ENCODE results near the gene CPOX. TPM values are rescaled to one million over a fixed set of nuclear protein-coding genes. Genes with fewer than 3 reads are reported as not detected.

Gene CPOX
- total RNA-seq, 1 experiment from 2014 or later = 24.2 TPM

DNA sequence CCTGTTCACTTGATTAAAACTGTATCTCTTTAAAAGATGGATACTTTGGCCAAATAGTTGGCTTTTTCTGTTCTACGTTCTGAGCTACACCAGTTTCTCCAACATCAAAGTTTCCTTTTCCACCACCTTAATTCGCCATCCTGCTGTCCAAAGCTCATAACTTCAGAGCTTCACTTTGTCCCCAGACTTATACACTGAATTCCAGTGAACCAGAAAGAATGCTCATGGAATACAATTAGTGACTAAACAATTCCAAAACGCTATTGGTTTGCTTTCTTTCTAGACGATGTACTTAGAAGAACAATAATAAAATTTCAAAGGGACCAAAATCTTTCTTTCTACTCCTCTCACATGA, 38.4 kb downstream of the CPOX start:
- POLR2A ChIA-PET = no interaction called here
- H3K4me3 Mint-ChIP-seq (ENCODE audit: unreplicated experiment) = no peak overlapping the region
- intact Hi-C loops (cut with micrococcal nuclease; ENCODE audit: unreplicated experiment) = no loop called here
- DNase-seq = no peak
- BruUV-seq (replicated peaks) = no TSS peak
- TF ChIP-seq, protein P1, sequence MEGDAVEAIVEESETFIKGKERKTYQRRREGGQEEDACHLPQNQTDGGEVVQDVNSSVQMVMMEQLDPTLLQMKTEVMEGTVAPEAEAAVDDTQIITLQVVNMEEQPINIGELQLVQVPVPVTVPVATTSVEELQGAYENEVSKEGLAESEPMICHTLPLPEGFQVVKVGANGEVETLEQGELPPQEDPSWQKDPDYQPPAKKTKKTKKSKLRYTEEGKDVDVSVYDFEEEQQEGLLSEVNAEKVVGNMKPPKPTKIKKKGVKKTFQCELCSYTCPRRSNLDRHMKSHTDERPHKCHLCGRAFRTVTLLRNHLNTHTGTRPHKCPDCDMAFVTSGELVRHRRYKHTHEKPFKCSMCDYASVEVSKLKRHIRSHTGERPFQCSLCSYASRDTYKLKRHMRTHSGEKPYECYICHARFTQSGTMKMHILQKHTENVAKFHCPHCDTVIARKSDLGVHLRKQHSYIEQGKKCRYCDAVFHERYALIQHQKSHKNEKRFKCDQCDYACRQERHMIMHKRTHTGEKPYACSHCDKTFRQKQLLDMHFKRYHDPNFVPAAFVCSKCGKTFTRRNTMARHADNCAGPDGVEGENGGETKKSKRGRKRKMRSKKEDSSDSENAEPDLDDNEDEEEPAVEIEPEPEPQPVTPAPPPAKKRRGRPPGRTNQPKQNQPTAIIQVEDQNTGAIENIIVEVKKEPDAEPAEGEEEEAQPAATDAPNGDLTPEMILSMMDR (IDR thresholded peaks at IDR 0.05; ENCODE audit: insufficient read depth in 1 of 2, low read depth in 1 of 2, low read length in 1 of 2, severe bottlenecking in 1 of 2, unreplicated experiment in 1 of 2) = no peak
- H3K4me1 Mint-ChIP-seq (ENCODE audit: low read depth, unreplicated experiment) = no peaks in the 10 kb centered on the region
- H3K36me3 Mint-ChIP-seq (ENCODE audit: insufficient read depth, unreplicated experiment) = no peaks in the 10 kb centered on the region
- Histone ChIP-seq H3K4me3 (ENCODE audit: low read depth, low read length) (no peak overlapping the region), H3K36me3 (ENCODE audit: control insufficient read depth, insufficient read depth, low read length) (no peaks in the 10 kb centered on the region), H3K9me3 (no peaks in the 10 kb centered on the region), H3K27me3 (replicated peaks; ENCODE audit: control insufficient read depth, insufficient read depth, low read length) (no peaks in the 10 kb centered on the region), H3K4me1 (no peaks in the 10 kb centered on the region)
- CTCF ChIA-PET = no interaction called here
- H3K27me3 Mint-ChIP-seq (ENCODE audit: insufficient read depth, unreplicated experiment) = peaks cover 3% of the 10 kb centered on the region
- no peaks in the 10 kb centered on the region for H3K9me3 Mint-ChIP-seq (ENCODE audit: unreplicated experiment)
- H3K27ac Mint-ChIP-seq (ENCODE audit: unreplicated experiment) = no peak overlapping the region

DNA sequence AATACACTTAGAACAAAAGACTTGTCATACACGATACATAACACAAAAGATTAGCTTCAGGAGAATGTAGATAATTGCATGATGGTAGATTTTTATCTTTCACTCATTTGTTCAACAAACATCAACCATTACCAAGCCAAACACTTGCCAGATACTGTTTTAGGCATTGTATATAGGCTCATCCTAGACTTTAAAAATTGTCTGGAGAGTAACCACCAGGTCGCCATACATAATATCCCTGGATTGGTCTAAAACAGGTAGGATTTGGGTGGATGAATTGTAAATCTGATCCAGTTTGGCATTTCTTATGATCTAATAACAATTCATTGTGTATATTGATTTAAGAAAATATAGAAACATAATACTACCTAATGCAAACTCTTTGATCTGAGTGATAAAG, 38.8 kb downstream of the CPOX start:
- Mint-ChIP-seq H3K27ac (ENCODE audit: unreplicated experiment) (no peak overlapping the region), H3K4me3 (ENCODE audit: unreplicated experiment) (no peak overlapping the region), H3K27me3 (ENCODE audit: insufficient read depth, unreplicated experiment) (peaks cover 3% of the 10 kb centered on the region), H3K36me3 (ENCODE audit: insufficient read depth, unreplicated experiment) (no peaks in the 10 kb centered on the region), H3K9me3 (ENCODE audit: unreplicated experiment) (no peaks in the 10 kb centered on the region), H3K4me1 (ENCODE audit: low read depth, unreplicated experiment) (no peaks in the 10 kb centered on the region)
- no peaks in the 10 kb centered on the region for H3K9me3 ChIP-seq
- ChIA-PET POLR2A (no interaction called here), CTCF (no interaction called here)
- no peaks in the 10 kb centered on the region for H3K27me3 ChIP-seq (replicated peaks; ENCODE audit: control insufficient read depth, insufficient read depth, low read length)
- H3K4me3 ChIP-seq (ENCODE audit: low read depth, low read length) = no peak overlapping the region
- TF ChIP-seq, protein P1 (IDR thresholded peaks at IDR 0.05; ENCODE audit: insufficient read depth in 1 of 2, low read depth in 1 of 2, low read length in 1 of 2, severe bottlenecking in 1 of 2, unreplicated experiment in 1 of 2) = no peak
- no peaks in the 10 kb centered on the region for H3K4me1 ChIP-seq
- no peaks in the 10 kb centered on the region for H3K36me3 ChIP-seq (ENCODE audit: control insufficient read depth, insufficient read depth, low read length)
- no peak for DNase-seq
- intact Hi-C loops (cut with micrococcal nuclease; ENCODE audit: unreplicated experiment) = no loop called here
- BruUV-seq (replicated peaks) = no TSS peak

DNA sequence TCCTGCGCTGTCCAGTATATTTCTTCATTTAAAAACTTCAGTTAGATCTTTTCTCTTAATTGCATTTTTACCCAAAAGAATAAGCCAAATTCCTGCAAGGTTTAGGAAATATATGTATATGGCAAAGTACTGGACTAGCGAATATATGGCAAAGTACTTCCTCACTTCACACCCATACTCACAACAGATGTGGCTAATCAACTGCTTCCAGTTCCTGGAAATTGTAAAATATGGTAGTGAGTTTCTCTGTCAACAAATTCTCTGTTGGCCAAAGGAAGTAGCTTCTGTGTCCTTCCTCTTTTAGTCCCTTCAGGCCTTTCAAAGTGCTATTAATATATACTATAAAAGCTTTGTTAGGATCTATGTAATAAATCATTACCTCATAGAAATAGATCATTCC, 39.7 kb downstream of the CPOX start:
- Histone ChIP-seq H3K9me3 (no peaks in the 10 kb centered on the region), H3K36me3 (ENCODE audit: control insufficient read depth, insufficient read depth, low read length) (no peaks in the 10 kb centered on the region), H3K4me1 (no peaks in the 10 kb centered on the region), H3K4me3 (ENCODE audit: low read depth, low read length) (no peak overlapping the region), H3K27me3 (replicated peaks; ENCODE audit: control insufficient read depth, insufficient read depth, low read length) (no peaks in the 10 kb centered on the region)
- ChIA-PET CTCF (no interaction called here), POLR2A (no interaction called here)
- no peaks in the 10 kb centered on the region for H3K9me3 Mint-ChIP-seq (ENCODE audit: unreplicated experiment)
- DNase-seq = no peak
- TF ChIP-seq, protein P1 (IDR thresholded peaks at IDR 0.05; ENCODE audit: insufficient read depth in 1 of 2, low read depth in 1 of 2, low read length in 1 of 2, severe bottlenecking in 1 of 2, unreplicated experiment in 1 of 2) = no peak
- H3K4me3 Mint-ChIP-seq (ENCODE audit: unreplicated experiment) = no peak overlapping the region
- H3K27me3 Mint-ChIP-seq (ENCODE audit: insufficient read depth, unreplicated experiment) = peaks cover 3% of the 10 kb centered on the region
- intact Hi-C loops (cut with micrococcal nuclease; ENCODE audit: unreplicated experiment) = no loop called here
- BruUV-seq (replicated peaks) = no TSS peak
- no peaks in the 10 kb centered on the region for H3K4me1 Mint-ChIP-seq (ENCODE audit: low read depth, unreplicated experiment)
- no peaks in the 10 kb centered on the region for H3K36me3 Mint-ChIP-seq (ENCODE audit: insufficient read depth, unreplicated experiment)
- no peak overlapping the region for H3K27ac Mint-ChIP-seq (ENCODE audit: unreplicated experiment)

Measured in Caco-2 (cell line).